ENCODE measurements around the gene VIP.
"Not testable (repeated sequence)": the region's sequence is repeated elsewhere in the genome, so short reads cannot be mapped to it uniquely, and the experiment has no call there.

VIP gene
- total RNA-seq, result 0 to 0.26 reads per million in 2 donors

DNA sequence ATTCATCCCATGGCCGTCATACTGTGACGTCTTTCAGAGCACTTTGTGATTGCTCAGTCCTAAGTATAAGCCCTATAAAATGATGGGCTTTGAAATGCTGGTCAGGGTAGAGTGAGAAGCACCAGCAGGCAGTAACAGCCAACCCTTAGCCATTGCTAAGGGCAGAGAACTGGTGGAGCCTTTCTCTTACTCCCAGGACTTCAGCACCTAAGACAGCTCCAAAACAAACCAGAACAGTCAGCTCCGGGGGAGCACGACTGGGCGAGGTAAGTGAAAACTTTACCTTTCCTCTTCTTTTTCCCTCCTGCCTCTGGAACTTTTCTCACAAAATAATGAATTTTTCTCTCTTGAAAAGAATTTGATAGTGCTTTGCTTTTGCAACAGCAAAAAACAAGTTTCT lies at the start of gene VIP:
Gene VIP, plus strand, starts transcription at position 104 of the 400 bp plus-strand sequence. CDS start 1,381 bp downstream, outside the sequence.
- no peak for DNase-seq

DNA sequence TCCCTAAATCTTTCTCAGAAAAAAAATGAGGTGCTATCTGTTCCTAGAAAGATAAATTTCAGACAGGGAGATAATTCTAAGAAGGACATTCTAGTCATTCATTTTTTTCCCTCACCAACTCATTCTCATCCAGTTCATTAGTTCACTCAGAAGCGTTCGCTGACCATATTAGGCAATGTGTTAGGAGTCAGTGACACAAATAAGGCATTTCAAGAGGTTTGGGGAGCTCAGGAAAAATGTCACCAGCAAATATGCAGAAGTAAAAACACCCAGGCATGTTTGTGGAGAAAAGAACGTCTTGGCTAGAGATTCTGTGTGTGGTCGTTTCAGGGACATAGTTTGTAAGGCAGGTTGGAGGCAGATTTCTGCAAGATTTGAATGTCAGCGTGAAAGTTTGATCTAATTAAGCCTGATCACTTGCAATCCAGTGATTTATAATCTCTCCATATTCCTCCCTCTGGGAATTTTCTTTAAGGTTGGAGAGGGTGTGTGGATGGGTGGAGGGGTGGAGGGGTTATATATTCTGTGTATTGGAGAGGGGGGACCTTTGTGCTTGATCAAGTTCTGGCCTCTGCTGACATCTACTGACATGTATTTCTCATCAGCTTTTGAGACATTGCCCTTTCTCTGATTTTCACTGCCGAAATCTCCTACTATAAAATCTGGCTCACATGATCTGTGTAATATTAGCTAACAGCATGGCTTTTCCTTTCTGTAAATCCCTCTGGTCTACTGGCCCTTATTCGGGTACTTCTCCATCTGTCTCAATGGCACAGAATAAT lies 49.3 kb upstream of the VIP start:
- DNase-seq, result no peak

DNA sequence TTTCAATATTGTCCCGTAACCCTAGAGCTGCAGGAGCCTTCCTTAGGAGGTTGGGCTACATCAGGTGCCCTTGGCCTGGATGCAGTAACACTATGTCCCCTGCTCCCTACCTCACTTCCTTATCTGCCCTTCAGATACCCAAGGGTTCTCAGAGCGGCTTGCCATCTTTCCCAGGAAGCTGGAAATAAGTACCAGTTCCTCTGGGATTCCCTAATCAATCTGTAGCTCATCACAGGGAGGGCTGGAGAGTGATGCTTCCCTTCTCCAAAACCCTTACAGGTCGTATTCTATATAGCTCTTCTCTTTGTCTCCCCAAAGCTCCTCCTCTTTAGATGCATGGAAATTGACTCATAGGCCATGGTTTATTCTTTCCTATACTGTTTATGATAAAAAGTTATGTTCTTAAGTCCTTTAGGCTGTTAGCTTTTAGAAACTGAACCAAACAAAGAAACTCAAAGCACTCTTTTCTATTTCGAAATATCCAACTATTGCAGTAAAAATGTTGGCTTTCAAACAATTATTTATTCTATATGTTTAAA lies 48.7 kb upstream of the VIP start:
- DNase-seq, result no peak

DNA sequence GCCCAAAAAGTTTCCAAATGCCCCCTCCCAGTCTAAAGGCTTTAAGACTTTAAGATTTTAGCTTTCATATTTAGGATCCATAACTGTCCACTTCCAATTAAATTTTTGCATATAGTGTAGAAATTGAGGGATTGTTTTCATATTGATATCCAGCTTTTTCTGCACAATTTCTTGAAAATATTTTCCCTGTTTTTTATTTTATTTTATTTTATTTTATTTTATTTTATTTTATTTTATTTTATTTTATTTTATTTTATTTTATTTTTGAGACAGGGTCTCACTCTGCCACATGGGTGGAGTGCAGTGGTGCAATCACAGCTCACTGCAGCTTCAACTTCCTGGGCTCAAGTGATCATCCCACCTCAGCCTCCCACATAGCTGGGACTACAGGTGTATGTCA lies 46.8 kb upstream of the VIP start:
- not testable (repeated sequence) for DNase-seq

DNA sequence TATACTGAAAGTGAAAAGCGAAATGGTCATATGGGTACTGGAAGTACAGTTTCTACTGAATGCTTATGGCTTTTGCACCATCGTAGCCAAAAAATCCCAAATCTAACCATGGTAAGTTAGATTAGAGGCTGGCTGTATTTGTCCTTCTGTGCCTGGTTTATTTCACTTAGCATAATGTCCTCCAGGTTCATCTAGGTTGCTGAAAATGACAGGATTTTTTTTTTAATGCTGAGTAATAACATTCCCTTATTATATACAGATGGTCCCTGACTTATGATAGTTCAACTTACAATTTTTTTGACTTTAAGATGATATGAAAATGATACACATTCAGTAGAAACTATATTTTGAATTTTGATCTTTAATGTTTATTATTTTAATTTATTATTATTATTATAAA lies 45.3 kb upstream of the VIP start:
- DNase-seq, result no peak

DNA sequence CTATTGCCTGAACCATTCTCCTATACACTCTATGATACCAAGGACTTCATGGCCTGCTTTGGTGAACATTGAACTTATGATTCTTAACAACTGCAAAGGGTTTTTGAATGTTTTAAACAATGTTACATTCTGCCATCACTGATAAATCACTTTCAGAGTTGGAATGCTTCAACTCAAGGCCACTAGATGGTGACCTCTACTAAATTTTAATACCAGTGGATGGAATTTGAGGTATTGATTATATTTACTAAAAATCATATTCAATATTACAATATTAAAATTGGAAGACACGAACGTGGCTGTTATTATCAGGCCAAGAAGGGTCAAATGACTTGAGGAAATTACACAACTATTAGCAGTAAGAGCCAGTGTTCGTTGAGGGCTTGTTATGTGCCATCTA lies 34.3 kb upstream of the VIP start:
- no peak for DNase-seq

DNA sequence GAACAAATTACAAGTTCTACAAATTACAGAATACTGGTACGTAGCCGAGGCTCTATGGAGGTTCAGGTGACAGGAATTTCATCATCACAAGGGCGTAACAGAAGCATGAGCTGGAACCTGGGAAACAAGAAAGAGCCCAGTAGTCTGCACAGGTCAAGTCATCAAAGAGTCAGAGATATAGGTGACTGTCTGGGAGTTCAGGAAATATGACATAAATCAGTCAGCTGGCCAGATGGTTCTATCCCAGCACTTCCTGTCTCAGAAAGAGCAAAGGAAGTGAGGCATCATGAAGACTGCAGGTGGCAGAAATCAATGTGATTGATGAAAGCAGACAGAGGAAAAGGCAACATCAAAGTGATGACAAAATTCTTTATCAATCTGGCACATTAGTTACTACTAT lies 29.6 kb upstream of the VIP start:
- no peak for DNase-seq

DNA sequence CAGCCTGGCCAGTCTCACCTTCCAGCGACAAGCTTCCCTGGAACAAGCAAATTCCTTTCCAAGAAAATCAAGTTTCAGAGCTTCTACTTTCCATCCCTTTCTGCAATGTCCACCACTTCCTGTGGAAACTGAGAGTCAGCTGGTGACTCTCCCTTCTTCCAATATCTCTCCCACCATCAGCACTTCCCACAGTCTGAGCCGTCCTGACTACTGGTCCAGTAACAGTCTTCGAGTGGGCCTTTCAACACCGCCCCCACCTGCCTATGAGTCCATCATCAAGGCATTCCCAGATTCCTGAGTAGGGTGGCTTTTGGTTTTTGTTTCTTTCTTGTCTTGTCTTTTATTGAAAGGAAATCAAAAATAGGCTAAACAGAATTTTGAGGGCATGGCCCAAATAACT lies 28.6 kb upstream of the VIP start:
- DNase-seq, result no peak

DNA sequence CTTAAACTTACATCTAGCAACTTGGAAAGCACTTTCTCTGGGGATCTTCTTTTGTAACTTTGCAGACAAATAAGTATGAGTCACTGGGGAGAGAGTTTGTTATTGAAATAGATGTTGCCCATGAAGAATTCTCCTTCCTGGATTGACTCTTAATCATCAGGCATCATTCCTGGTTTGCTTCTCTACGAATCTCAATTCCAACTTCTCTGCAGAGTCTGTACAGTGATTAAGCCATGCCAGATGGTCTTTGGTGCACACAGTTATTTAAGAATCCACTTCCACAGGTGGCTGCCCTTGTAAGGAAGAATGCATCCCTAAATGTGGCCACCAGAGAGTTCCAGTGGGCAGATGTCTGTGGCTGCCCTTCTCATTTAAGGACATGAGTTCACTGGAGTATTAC lies 27.2 kb upstream of the VIP start:
- DNase-seq, result no peak

DNA sequence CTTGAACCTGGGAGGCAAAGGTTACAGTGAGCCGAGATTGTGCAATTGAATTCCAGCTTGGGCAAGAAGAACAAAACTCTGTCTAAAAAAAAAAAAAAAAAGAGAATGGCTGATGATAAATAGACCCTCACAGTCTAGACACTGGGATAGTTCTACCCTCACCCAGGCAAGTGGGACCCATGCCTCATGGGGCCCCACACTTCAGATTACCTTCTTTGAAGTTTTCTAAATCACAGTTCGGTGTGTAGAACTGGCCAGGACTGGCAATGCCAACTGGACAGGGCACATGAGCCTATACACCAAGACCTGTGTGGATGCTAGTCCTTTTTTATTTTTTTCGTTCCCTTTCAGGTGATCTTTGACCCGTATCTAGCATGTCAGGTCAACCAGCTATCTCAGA lies 24.3 kb upstream of the VIP start:
- no peak for DNase-seq

DNA sequence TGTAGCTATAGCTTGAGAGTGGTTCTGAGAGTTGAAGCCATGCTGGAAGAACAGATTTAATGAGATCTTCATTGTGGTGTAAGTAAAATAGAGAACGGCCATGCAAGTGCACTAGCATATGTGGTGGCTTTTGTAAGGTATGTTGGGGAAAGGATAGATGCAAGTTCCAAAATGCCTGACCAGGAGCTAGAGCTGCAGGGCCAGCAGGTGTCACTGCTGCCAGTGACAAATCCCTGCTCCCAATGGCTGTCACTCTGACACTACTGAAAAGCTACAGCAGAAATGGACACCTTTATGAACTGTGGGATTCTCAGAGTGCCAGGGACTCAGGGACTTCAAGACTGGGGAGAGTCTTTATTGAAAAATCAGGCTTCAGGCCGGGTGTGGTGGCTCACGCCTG lies 23.1 kb upstream of the VIP start:
- DNase-seq, result no peak

DNA sequence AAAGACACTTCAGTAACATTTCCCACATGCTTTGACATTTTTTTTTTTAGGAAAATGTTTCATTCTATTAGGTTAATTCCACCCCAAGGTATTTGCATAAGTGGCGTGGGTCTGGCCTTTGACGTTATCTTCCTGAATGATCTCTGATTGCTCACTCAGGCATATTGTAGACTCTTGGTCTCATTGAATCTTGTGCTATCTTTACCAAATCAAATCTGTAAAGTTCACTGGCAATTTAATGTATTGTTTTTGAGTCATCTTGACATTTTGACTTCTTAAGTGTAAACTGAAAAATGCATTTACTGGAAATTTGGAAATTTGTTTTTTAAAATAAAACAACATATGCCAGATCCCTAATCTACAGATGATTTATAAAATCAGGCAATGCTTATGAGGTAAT lies 16.0 kb upstream of the VIP start:
- DNase-seq, result no peak

DNA sequence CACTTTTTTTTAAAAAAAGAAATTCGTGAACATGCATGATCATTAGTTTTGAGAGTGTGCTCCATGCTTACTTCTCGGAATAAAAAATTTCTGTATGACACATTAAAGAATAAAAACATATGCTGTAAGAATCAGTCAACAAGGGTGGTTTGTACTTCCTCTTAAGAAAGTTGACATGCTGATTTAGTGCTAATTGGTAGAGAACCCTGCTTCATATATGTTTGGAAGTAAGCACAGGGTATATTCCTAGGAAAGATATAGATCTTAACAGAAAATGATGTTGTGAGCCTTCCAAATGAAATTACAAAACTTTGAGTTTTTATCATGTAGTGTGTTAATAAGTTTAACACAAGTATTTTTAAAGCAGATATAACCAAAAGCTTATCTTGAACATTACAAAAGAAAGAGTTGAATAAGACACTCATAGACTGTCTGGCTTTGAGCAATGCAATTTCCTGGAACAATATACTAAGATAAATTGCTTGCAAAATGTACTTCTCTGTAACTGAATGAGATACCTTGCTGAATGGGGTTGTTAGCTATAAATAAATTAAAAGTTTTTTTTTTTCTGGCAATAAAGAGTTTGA lies 13.8 kb upstream of the VIP start:
- DNase-seq, result no peak

DNA sequence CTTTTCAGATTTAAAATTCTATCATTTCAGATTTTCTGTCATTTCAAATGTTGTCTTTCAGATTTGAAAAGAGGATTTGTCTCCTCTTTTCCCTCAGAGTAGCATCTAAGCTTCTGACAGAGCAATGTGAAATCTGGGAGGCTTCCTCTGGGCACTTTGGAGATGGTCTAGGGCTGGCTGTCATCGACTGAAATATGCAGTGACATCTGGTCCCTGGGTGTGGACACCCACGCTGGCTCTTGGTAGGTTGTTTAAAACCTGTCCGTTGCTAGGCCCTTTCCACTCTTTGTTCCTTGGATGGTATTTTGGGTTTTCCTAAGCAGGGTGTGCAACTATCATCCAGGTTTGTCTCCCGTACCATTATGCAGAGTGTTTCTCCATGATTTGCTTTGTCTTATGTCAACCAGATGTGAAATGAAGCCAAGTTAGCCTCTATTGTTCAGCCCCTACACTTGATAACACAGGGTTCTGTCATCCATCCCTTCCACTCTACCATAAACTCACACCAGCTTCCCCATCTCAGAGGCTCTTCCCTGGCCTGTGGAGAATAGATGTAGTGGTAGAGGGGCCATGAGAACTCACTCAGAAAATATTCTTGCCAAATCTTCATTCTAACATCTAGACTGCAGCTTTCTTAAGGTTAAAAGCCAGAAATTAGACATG lies 5.0 kb upstream of the VIP start:
- no peak for DNase-seq

DNA sequence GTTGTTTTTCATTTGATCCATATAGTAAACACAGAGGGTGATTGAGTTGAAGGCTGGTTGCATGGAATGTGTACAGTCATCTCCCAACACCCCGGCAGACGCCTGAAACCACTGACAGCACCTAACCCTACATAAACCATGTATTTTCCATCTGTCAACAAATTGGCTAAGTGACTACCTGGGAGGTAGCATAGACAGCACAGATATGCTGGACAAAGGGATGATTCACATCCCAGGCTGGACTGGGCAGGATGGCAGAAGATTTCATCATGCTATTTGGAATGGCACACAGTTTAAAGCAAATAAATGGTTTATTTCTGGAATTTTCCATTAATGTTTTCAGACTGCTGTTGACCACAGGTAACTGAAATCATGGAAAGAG lies 4.4 kb upstream of the VIP start:
- no peak for DNase-seq

DNA sequence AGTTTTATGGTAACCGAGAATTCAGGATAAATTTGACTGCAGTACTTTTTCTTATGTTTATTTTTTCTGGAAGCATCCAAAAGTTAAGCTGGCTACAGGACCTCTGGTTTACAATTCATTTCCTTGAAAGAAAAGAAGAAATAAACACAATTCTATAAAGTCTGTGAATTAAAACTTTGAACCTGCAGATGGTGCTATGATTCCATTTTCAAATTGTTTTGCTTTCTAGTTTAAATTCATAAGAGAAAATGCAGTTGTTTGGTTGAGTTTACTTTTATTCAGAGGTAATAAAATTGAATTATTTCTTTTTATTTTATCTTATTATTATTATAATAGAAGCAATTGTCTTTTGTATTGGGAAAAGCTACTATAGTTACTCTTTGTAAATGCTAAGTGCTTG lies 1.8 kb upstream of the VIP start:
- DNase-seq, result no peak

DNA sequence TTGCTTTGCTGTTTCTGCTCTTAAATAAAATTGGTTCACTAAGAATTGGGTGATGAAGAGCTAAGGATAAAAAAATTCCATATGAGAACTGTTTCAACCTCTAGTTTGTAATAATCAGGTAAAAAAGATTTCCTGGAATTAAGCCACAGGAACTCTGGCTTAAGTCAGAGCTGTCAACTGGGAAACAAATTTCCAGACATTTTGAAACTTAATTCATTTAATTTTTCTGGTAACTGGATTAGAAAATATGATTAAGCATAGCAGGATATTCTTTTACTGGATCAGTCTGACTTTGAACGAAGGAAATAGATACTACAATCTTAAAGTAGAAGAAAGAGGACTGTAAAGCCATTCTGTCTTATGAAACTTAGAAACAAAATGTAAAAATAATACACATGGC lies 1.3 kb upstream of the VIP start:
- no peak for DNase-seq

DNA sequence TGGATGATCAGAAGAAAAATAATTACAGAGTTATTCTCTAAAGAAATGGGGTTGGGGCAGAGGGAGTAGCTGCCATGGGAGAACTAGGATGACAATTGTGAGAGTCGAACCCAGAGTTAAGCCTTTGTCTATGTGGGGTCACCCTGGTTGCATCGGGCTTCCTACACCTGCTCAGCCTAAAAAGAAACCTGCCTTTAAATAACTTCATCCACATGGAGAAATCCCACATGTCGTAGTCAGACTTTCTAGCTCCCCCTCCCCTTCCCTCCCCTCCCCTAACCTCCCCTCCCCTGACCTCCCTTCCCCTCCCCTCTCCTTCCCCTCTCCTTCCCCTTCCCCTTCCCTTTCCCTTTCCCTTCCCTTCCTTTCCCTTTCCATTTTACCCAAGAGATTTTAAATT lies 14.7 kb downstream of the VIP start:
- DNase-seq, result no peak

DNA sequence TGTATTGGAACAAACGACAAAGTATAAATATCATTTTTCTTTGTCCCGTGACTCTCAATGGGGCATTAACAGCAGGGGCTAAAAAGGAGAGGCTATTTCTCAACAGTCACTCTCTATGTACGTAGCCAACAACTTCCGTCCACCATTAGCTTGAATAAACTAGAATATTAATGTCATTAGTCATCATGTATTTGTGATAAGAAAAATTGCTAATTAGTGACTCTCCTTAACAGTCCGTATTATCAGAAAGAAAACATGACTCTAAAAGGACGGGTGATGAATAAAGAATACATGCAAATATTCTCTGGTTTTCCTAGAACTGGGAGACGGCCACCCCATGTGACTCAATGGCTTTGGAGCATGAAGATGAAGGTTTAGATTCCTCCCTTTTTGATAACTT lies 18.6 kb downstream of the VIP start:
- no peak for DNase-seq

DNA sequence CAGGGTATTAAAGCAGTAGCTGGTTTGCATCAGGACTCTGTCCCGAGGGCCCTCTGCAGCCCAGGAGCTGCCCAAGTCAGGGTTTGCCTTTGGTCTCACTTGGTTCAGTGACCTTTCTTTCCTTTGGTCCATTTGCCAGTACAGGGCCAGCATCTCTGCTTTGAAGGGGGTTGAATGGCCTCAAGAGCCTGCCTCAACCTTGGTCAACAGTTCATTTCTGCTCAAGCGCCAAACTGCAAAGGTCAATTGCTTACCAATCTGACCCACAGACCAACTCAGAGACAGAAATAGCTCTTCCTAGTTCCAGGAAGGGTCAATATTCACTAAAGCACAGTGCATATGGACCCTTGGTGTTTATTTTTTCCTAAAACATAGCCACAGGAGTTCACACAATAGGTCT lies 19.4 kb downstream of the VIP start:
- DNase-seq, result no peak

DNA sequence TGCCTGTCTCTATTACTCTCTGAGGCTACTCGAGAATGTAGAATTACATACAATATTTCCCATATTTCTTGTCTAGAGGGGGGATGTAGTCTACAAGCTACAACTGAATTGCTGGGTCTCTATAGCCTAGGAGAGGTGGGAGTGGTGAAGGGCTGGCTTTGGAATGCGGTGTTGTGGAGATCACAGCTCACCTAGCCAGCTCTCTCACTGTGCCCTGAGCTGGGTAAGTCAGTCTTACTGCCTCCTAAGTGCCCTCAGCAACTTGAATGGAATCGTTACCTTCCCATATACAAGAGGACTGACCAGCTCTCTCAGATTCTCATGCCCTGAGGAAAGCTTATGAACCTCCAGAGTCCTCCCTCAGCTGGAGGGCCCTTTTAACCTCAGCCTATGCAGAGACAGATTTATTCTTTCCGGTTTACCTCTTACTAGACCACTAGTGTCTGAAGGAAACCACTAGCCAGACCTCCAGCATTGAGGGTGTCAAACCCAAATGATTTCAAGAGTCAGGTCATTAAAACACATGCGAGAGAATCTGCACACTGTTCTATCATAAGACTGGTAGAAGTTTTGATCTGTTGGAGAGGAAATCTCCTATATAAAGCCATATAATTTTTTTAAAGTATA lies 20.6 kb downstream of the VIP start:
- DNase-seq, result no peak

DNA sequence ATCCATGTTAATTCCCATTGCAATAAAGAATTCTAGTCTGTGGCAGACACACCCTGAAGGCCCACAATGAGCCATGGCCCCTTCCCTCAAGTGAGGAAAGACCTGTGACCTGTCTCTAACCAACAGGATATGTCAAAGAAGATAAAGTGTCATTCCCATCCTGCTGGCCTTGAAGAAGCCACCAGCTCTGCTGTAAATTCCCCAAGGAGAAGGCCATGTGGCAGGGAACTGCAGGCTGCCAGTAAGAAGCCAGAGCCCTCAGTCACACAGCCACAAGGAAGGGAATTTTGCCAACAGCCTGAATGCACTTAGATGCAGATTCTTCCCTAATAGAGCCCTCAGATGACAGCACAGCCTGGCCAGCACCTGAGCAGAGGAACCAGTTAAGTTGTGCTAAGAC lies 24.8 kb downstream of the VIP start:
- DNase-seq, result no peak

DNA sequence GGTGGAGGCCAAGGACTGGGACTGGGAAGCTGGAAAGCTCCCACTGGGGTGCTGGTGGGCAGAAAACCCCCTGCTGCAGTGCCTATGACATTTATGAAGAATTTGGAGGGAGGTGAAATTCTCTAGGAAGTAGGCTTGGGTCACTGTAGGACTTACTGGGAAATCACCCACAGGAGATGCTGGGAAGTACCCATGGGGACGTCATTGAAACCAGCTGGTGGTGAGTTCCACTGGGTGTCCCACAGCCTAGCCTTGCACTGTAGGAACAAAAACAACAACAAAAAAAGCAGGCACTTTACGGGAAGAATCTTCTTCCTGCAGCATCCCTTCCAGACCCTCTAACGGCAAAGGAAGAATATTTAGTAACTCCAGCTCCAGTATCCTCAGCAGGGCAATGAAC lies 26.2 kb downstream of the VIP start:
- DNase-seq, result no peak

All from activated gamma-delta T cell (primary cell).